T-helper 1 cell treated with Interleukin-12 subunit alpha and Interleukin-12 subunit beta and Interleukin-4 antibody, amounts not matched to agents 30 μg/mL and 1 μg/mL, for 36 hours (primary cell): ENCODE results near the gene AFAP1L2.
"Not testable (repeated sequence)": the region's sequence is repeated elsewhere in the genome, so short reads cannot be mapped to it uniquely, and the experiment has no call there.

Source experiments
- H3K27ac Mint-ChIP-seq: one replicate; pipeline ENCODE4 v1.8.0; 2021; ENCODE audit warnings: mild to moderate bottlenecking, mixed read lengths
- H3K27me3 Mint-ChIP-seq: one replicate; pipeline ENCODE4 v1.8.0; 2021; ENCODE audit warnings: low read depth, mixed read lengths
- H3K36me3 Mint-ChIP-seq: one replicate; pipeline ENCODE4 v1.8.0; 2021; ENCODE audit warnings: low read depth, mixed read lengths
- H3K4me1 Mint-ChIP-seq: one replicate; pipeline ENCODE4 v1.8.0; 2021; ENCODE audit warnings: low read depth, mixed read lengths
- H3K4me3 Mint-ChIP-seq: one replicate; pipeline ENCODE4 v1.8.0; 2021; ENCODE audit warnings: mild to moderate bottlenecking, moderate library complexity, mixed read lengths
- H3K9me3 Mint-ChIP-seq: one replicate; pipeline ENCODE4 v1.8.0; 2021; ENCODE audit warnings: mixed read lengths

The AFAP1L2 gene

GRCh38 chr10:114334301-114334700 is 70.0 kb downstream of the AFAP1L2 start:
- H3K4me3 Mint-ChIP-seq = no peak overlapping the region
- H3K27ac Mint-ChIP-seq = no peak overlapping the region
- H3K9me3 Mint-ChIP-seq = no peaks in the 10 kb centered on the region
- H3K4me1 Mint-ChIP-seq = peaks cover 11% of the 10 kb centered on the region
- no peaks in the 10 kb centered on the region for H3K27me3 Mint-ChIP-seq
- no peaks in the 10 kb centered on the region for H3K36me3 Mint-ChIP-seq

GRCh38 chr10:114333441-114333840 is 70.9 kb downstream of the AFAP1L2 start:
- not testable (repeated sequence) for H3K36me3 Mint-ChIP-seq, H3K27me3 Mint-ChIP-seq, H3K4me3 Mint-ChIP-seq, H3K9me3 Mint-ChIP-seq, H3K27ac Mint-ChIP-seq
- H3K4me1 Mint-ChIP-seq = peaks cover 11% of the 10 kb centered on the region

GRCh38 chr10:114332301-114333192 is 71.8 kb downstream of the AFAP1L2 start:
- Mint-ChIP-seq H3K4me3 (no peak overlapping the region), H3K27ac (no peak overlapping the region), H3K4me1 (peaks cover 11% of the 10 kb centered on the region), H3K27me3 (no peaks in the 10 kb centered on the region), H3K36me3 (no peaks in the 10 kb centered on the region), H3K9me3 (no peaks in the 10 kb centered on the region)

GRCh38 chr10:114329634-114330365 is 74.5 kb downstream of the AFAP1L2 start:
- Mint-ChIP-seq H3K4me3 (no peak overlapping the region), H3K36me3 (no peaks in the 10 kb centered on the region), H3K27me3 (no peaks in the 10 kb centered on the region), H3K9me3 (no peaks in the 10 kb centered on the region), H3K4me1 (peaks cover 6% of the 10 kb centered on the region), H3K27ac (no peak overlapping the region)

GRCh38 chr10:114328874-114329273 is 75.4 kb downstream of the AFAP1L2 start:
- Mint-ChIP-seq H3K4me1 (peaks cover 2% of the 10 kb centered on the region), H3K4me3 (no peak overlapping the region), H3K36me3 (no peaks in the 10 kb centered on the region), H3K9me3 (no peaks in the 10 kb centered on the region), H3K27me3 (no peaks in the 10 kb centered on the region), H3K27ac (no peak overlapping the region)

GRCh38 chr10:114328441-114328812 is 75.9 kb downstream of the AFAP1L2 start:
- Mint-ChIP-seq H3K4me1 (peaks cover 2% of the 10 kb centered on the region), H3K4me3 (no peak overlapping the region), H3K9me3 (no peaks in the 10 kb centered on the region)

GRCh38 chr10:114327537-114328440 is 76.5 kb downstream of the AFAP1L2 start:
- peaks cover 2% of the 10 kb centered on the region for H3K4me1 Mint-ChIP-seq
- H3K27ac Mint-ChIP-seq = no peak overlapping the region
- no peaks in the 10 kb centered on the region for H3K36me3 Mint-ChIP-seq
- H3K9me3 Mint-ChIP-seq = no peaks in the 10 kb centered on the region
- H3K27me3 Mint-ChIP-seq = no peaks in the 10 kb centered on the region
- no peak overlapping the region for H3K4me3 Mint-ChIP-seq

More at GRCh38 chr10:114328441-114328812, 75.9 kb downstream of the AFAP1L2 start:
- Mint-ChIP-seq H3K27ac (no peak overlapping the region), H3K27me3 (no peaks in the 10 kb centered on the region), H3K36me3 (no peaks in the 10 kb centered on the region)

GRCh38 chr10:114326795-114327194 is 77.5 kb downstream of the AFAP1L2 start:
- H3K27me3 Mint-ChIP-seq = peaks cover 4% of the 10 kb centered on the region
- no peaks in the 10 kb centered on the region for H3K36me3 Mint-ChIP-seq
- no peaks in the 10 kb centered on the region for H3K9me3 Mint-ChIP-seq
- H3K27ac Mint-ChIP-seq = no peak overlapping the region
- H3K4me3 Mint-ChIP-seq = no peak overlapping the region
- H3K4me1 Mint-ChIP-seq = no peaks in the 10 kb centered on the region

GRCh38 chr10:114323023-114323422 is 81.3 kb downstream of the AFAP1L2 start:
- no peak overlapping the region for H3K27ac Mint-ChIP-seq

GRCh38 chr10:114322344-114322743 is 82.0 kb downstream of the AFAP1L2 start:
- H3K27me3 Mint-ChIP-seq = peaks cover 4% of the 10 kb centered on the region
- no peaks in the 10 kb centered on the region for H3K36me3 Mint-ChIP-seq
- no peaks in the 10 kb centered on the region for H3K4me1 Mint-ChIP-seq
- no peaks in the 10 kb centered on the region for H3K9me3 Mint-ChIP-seq
- H3K27ac Mint-ChIP-seq = no peak overlapping the region
- no peak overlapping the region for H3K4me3 Mint-ChIP-seq

More at GRCh38 chr10:114323023-114323422, 81.3 kb downstream of the AFAP1L2 start:
- H3K36me3 Mint-ChIP-seq = no peaks in the 10 kb centered on the region
- H3K4me3 Mint-ChIP-seq = no peak overlapping the region
- H3K27me3 Mint-ChIP-seq = peaks cover 4% of the 10 kb centered on the region
- no peaks in the 10 kb centered on the region for H3K4me1 Mint-ChIP-seq
- no peaks in the 10 kb centered on the region for H3K9me3 Mint-ChIP-seq

- Mint-ChIP-seq H3K27ac (no peak overlapping the region), H3K27me3 (peaks cover 9% of the 10 kb centered on the region), H3K4me1 (no peaks in the 10 kb centered on the region), H3K4me3 (no peak overlapping the region), H3K36me3 (no peaks in the 10 kb centered on the region), H3K9me3 (no peaks in the 10 kb centered on the region)
Observed at GRCh38 chr10:114320249-114321116, 83.8 kb downstream of the AFAP1L2 start.

GRCh38 chr10:114319406-114320248 is 84.7 kb downstream of the AFAP1L2 start:
- peaks cover 9% of the 10 kb centered on the region for H3K27me3 Mint-ChIP-seq
- H3K27ac Mint-ChIP-seq = no peak overlapping the region
- H3K4me3 Mint-ChIP-seq = no peak overlapping the region
- H3K4me1 Mint-ChIP-seq = no peaks in the 10 kb centered on the region
- no peaks in the 10 kb centered on the region for H3K36me3 Mint-ChIP-seq
- H3K9me3 Mint-ChIP-seq = no peaks in the 10 kb centered on the region

- Mint-ChIP-seq H3K9me3 (no peaks in the 10 kb centered on the region), H3K27ac (no peak overlapping the region), H3K4me1 (no peaks in the 10 kb centered on the region), H3K27me3 (peaks cover 5% of the 10 kb centered on the region), H3K36me3 (no peaks in the 10 kb centered on the region), H3K4me3 (no peak overlapping the region)
Observed at GRCh38 chr10:114316744-114317143, 87.6 kb downstream of the AFAP1L2 start.
